ENCODE measurements around the gene RNF213. TPM values are rescaled to one million over a fixed set of nuclear protein-coding genes. Genes with fewer than 3 reads are reported as not detected.

The RNF213 gene
- total RNA-seq, 1 experiment from 2014 or later: 61.4 TPM

GRCh38 chr17:80443916-80444643, 183.4 kb downstream of the RNF213 start:
- H3K4me3 ChIP-seq (ENCODE audit: low read depth, low read length): no peak overlapping the region
- H3K9me3 ChIP-seq: no peaks in the 10 kb centered on the region
- no peaks in the 10 kb centered on the region for H3K9me3 Mint-ChIP-seq (ENCODE audit: unreplicated experiment)
- no peaks in the 10 kb centered on the region for H3K4me1 ChIP-seq
- intact Hi-C loops (cut with micrococcal nuclease; ENCODE audit: unreplicated experiment): no loop called here
- ChIA-PET POLR2A (no interaction called here), CTCF (no interaction called here)
- no peaks in the 10 kb centered on the region for H3K4me1 Mint-ChIP-seq (ENCODE audit: low read depth, unreplicated experiment)
- no peaks in the 10 kb centered on the region for H3K36me3 ChIP-seq (ENCODE audit: control insufficient read depth, insufficient read depth, low read length)
- DNase-seq: no peak
- H3K4me3 Mint-ChIP-seq (ENCODE audit: unreplicated experiment): no peak overlapping the region
- H3K27me3 Mint-ChIP-seq (ENCODE audit: insufficient read depth, unreplicated experiment): peaks cover 17% of the 10 kb centered on the region
- H3K36me3 Mint-ChIP-seq (ENCODE audit: insufficient read depth, unreplicated experiment): no peaks in the 10 kb centered on the region
- BruUV-seq (replicated peaks): no TSS peak
- TF ChIP-seq CTCF (IDR thresholded peaks at IDR 0.05; ENCODE audit: insufficient read depth in 1 of 2, low read depth in 1 of 2, low read length in 1 of 2, severe bottlenecking in 1 of 2, unreplicated experiment in 1 of 2): no peak
- H3K27me3 ChIP-seq (replicated peaks; ENCODE audit: control insufficient read depth, insufficient read depth, low read length): no peaks in the 10 kb centered on the region; the same call in none of the 2 replicates
- no peak overlapping the region for H3K27ac Mint-ChIP-seq (ENCODE audit: unreplicated experiment)

- H3K36me3 Mint-ChIP-seq (ENCODE audit: insufficient read depth, unreplicated experiment): no peaks in the 10 kb centered on the region
- no peaks in the 10 kb centered on the region for H3K4me1 Mint-ChIP-seq (ENCODE audit: low read depth, unreplicated experiment)
- no peak overlapping the region for H3K4me3 Mint-ChIP-seq (ENCODE audit: unreplicated experiment)
- peaks cover 14% of the 10 kb centered on the region for H3K27me3 Mint-ChIP-seq (ENCODE audit: insufficient read depth, unreplicated experiment)
- intact Hi-C loops (cut with micrococcal nuclease; ENCODE audit: unreplicated experiment): no loop called here
- H3K4me1 ChIP-seq: no peaks in the 10 kb centered on the region
- no peak for TF ChIP-seq CTCF (IDR thresholded peaks at IDR 0.05; ENCODE audit: insufficient read depth in 1 of 2, low read depth in 1 of 2, low read length in 1 of 2, severe bottlenecking in 1 of 2, unreplicated experiment in 1 of 2)
- no peaks in the 10 kb centered on the region for H3K9me3 ChIP-seq
- H3K9me3 Mint-ChIP-seq (ENCODE audit: unreplicated experiment): no peaks in the 10 kb centered on the region
- no TSS peak for BruUV-seq (replicated peaks)
- H3K27ac Mint-ChIP-seq (ENCODE audit: unreplicated experiment): no peak overlapping the region
- no peaks in the 10 kb centered on the region; the same call in none of the 2 replicates for H3K27me3 ChIP-seq (replicated peaks; ENCODE audit: control insufficient read depth, insufficient read depth, low read length)
- ChIA-PET CTCF (no interaction called here), POLR2A (no interaction called here)
- H3K36me3 ChIP-seq (ENCODE audit: control insufficient read depth, insufficient read depth, low read length): no peaks in the 10 kb centered on the region
- DNase-seq: no peak
- H3K4me3 ChIP-seq (ENCODE audit: low read depth, low read length): no peak overlapping the region
These were observed 184.0 kb downstream of the RNF213 start for GRCh38 chr17:80444644-80444979.

GRCh38 chr17:80445007-80445725, 184.5 kb downstream of the RNF213 start:
- no peaks in the 10 kb centered on the region for H3K36me3 ChIP-seq (ENCODE audit: control insufficient read depth, insufficient read depth, low read length)
- H3K4me3 ChIP-seq (ENCODE audit: low read depth, low read length): no peak overlapping the region
- Mint-ChIP-seq H3K4me1 (ENCODE audit: low read depth, unreplicated experiment) (no peaks in the 10 kb centered on the region), H3K36me3 (ENCODE audit: insufficient read depth, unreplicated experiment) (no peaks in the 10 kb centered on the region), H3K27me3 (ENCODE audit: insufficient read depth, unreplicated experiment) (peaks cover 11% of the 10 kb centered on the region), H3K4me3 (ENCODE audit: unreplicated experiment) (no peak overlapping the region), H3K9me3 (ENCODE audit: unreplicated experiment) (no peaks in the 10 kb centered on the region), H3K27ac (ENCODE audit: unreplicated experiment) (no peak overlapping the region)
- CTCF ChIA-PET: no interaction called here
- no peaks in the 10 kb centered on the region for H3K4me1 ChIP-seq
- H3K27me3 ChIP-seq (replicated peaks; ENCODE audit: control insufficient read depth, insufficient read depth, low read length): no peaks in the 10 kb centered on the region; the same call in none of the 2 replicates
- H3K9me3 ChIP-seq: no peaks in the 10 kb centered on the region
- POLR2A ChIA-PET: interaction anchor here (0.5 kb wide), 1 partner anchor 9 kb away, joined by 3 read pairs; no protein-coding TSS in a partner anchor
- TF ChIP-seq CTCF (IDR thresholded peaks at IDR 0.05; ENCODE audit: insufficient read depth in 1 of 2, low read depth in 1 of 2, low read length in 1 of 2, severe bottlenecking in 1 of 2, unreplicated experiment in 1 of 2): no peak
- DNase-seq: no peak
- intact Hi-C loops (cut with micrococcal nuclease; ENCODE audit: unreplicated experiment): no loop called here
- no TSS peak for BruUV-seq (replicated peaks)

All from Caco-2 (cell line).